T-helper 2 cell (primary cell): ENCODE data around the gene GRIN2C.
A peak's percentile ranks its signal among the peaks of the same experiment; 100 is the strongest.
"Not testable (repeated sequence)": the region's sequence is repeated elsewhere in the genome, so short reads cannot be mapped to it uniquely, and the experiment has no call there.

Source experiments
- DNase-seq, 5 experiments: peaks; one replicate each; pipeline versions ENCODE4 v3.0.0 to v3.0.0-alpha.2; 2012 to 2022

GRIN2C gene

DNA sequence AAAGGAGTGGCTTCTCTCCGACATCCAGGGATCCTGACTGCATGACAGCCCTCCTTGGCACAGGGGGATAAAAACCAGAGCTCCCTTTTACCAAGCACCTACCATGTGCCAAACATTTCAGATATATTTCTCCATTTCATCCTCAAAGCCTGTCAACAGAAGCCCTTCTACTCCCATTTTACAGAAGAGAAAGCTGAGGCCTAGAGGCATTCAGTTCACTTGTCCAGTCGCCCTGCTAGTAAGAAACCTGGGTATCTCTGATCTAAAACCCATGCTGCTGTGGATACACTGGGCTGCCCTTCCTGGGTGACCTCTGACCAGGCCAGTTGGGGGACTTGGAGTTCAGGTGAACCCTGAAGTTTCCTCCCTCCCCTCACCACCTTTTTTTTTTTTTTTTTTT, 19.0 kb upstream of the GRIN2C start:
- DNase-seq = no peak

DNA sequence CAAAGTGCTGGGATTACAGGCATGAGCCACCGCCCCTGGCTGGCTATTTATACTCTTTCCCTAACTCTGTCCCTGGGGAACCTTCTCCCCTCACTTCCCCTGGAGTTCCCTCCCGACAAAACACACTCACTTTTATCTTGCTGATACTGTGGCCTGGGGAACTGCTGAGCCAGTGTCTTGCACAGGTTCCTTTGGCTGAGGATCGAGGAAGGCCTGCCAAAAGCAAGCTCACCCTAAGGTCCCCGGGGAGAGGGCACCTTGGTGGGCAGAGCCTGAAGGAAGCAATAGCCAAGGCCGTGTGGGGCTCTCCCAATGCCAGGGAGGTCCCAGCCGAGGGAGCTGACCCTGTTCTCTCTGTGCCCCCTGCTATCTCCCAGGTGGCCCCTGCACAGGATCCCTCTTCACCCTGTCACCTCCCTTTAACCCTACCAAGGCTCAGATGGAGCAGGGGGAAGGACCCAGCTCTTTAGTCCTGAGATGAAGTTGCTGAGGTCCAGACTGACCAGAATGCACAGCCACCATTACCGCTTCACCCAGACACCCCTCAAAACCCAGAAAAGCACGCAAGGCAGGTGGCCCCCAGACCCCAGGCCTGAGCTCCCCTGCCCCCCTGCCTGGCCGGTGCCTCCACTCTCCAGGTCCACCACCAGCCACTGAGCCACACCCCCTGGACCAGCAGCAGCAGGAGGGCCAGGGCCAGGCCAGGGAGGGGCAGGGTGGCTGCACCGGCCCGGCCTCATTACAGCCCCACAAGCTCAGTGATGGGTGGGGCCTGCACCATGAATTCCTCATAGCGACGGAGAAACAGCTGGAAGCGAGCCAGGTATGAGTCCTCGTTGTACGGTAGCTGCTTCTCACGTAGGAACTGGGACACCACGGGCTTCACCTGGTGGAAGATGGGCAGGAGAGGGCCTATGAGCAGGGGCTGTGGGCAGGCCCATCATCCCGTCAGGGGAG, 18.2 kb upstream of the GRIN2C start:
- DNase-seq = no peak

DNA sequence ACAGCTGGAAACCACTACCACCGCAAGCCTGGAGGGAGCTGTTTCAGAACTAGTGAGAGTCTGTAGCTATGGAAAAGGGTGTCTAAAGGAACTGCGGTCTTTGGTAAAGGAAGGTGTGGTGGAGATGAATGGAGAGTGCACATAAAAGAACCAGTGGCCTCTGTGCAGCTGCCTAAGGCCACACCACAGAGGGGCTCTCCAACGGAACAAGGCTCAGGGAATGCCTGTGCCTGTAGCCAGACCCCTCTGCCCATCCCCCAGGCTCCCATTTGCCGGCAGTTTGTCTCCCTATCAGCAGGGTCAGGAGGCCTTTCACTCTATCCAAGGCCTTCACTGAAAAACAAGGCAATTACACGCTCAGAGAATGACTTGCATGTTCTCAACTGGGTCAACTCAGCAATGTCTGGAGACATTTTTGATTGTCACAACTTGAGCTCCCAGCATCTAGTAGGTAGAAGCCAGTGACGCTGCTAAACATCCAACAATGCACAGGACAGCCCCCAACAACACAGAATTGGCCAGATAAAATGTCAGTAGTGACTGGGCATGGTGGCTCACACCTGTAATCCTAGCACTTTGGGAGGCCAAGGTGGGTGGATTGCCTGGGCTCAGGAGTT, 16.4 kb upstream of the GRIN2C start:
- no peak for DNase-seq

DNA sequence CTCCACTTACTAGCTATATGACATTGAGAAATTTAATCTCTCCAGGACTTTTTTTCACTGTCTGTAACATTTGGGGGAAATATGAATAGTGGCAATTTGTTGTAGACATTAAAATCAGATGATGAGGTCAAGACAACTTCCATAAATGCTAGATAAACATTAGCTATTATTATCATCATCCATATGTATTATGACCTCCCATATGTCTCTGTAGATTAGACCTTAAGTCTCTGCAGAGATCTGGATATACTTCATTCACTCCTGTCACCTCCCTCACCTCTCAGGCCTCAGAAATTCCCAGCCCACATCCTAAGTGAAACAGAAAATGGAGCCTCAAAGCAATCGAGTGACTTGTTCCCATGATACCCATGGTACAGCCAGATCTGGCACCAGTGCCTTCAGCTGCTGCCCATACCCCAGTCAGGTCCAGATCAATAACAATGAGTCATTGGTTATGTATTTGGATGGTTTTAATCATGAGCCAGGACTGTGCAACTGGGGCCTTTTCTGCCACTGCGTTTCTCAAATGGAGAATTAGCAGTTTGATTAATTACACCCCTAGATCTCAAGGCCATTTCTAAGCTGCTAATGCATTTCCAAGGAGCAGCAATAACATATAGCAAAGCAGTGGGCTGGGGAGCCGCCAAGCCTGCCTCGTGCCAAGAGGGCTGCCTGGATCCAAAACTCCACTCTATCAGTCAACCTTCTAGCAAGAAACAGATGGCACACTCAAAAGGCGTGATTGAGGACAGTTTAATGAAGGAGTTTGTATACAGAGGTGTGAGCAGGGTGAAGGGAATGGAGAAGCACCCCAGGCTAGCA, 15.7 kb upstream of the GRIN2C start:
- no peak for DNase-seq

DNA sequence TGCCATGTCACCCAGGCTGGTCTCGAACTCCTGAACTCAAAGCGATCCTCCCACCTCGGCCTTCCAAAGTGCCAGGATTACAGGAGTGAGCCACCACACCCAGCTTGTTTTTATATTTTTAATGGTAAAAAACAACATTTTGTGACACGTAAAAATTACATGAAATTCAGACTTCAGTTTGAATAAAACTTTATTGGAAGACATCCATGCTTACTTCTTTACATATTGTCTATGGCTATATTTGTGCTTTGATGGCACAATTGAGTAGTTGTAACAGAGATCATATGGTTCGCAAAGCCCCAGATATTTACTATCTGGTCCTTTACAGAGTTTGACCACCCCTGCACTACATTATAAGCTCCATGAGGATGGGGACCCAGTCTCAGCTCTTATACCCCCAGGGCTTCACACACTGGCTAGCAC, 14.9 kb upstream of the GRIN2C start:
- no peak for DNase-seq

DNA sequence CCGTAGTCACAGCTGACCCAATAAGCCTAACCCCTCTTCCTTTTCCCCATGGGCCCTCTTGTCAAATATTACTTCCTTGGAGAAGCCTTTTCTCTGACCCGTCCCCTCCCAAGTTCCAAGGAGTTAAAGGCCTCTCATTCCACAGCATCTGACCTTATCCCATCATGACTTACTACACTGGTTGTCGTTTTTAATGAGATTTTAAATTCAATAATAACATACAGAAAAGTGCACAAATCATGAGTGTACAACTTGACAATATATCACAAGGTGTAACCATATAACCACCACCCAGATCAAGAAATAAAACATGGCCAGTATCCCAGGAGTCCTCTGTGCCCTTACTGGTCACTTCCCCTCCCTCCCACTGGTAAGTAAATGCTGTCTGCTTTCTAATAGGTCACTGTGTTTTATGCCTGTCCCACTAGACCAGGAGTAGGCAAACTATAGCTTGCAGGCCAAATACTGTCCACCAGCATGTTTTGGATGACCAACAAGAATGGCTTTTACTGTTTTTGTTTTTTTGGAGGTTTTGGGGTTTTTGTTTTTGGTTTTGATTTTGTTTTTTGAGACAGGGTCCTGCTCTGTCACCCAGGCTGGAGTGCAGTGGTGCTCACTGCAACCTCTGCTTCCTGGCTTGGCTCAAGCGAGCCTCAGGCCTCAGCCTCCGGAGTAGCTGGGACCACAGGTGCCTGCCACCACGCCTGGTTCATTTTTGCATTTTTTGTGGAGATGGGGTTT, 14.4 kb upstream of the GRIN2C start:
- no peak for DNase-seq

DNA sequence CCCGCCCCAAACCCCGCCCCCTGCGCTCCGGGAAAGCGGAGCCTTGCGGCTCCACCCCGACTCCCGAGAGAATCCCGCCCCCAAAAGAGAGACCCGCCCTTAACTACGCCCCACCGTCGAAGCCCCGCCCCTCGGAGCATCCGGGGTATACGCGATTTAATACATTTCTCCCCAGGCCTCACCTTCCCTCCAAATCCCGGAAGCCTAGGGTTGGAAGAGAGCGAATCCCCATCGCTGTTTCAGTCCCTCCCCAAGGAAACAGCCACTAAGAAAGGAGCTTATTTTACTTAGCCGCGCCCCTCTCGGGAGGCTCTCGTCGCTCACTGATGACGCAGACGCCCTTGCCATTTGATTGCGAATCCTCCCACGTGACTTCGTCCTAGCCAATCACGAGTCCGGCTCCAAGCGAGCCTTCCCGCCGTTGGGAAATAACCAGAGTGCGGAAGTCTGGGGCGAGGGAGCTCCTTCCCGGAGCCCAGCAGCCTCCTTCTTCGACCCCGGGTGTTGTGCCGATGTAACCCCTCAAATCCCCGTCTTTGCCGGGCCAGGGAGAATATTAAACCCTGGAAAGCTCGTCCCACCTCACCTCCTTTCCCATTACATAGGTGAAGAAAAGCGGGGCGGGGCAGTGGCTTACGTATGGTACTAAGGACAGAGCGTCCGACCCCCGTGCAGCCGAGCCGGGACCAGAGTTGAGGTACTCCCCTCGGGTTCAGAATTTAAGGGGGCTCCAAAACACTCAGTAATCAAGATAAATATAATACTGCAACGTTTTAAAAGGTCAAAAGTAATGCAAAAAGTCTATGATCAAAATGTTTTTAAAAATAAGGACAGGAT, 13.6 kb upstream of the GRIN2C start:
- DNase-seq = peak; percentile 98 to 100 (median 99)

DNA sequence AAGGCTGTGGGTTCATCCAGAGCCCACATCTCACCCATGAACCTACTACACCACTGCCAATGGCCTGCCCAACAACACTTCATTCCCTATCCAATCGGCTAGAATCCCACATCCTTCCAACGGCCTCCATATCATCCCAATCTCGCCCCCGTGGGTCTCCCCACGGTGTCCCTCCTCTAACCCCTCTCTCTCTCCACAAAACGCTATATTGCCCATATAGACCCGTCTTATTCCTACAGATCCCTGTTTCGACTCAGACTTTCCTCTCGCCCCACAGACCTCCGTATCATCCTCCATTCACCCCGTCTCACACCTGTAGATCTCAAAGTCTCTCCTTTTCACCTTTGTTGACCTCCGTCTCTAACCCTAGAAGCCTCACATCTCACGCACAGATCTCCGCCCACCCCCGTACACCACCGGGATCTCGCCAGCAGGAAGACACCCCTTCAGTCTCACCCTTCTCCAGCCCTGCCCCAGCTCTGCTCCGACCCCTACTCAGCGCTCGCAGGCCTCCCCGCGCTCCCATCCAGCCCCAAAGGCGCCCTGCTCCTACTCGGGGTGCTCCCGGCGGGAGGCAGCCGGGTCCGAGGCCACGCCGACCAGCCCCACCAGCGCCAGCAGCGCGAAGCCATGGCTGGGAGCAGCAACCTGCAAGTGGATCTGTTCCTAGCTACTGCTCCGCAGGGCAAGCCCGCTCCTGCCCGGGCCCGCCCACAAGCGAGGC, 12.8 kb upstream of the GRIN2C start, which contains the start of gene FDXR:
Gene FDXR (minus strand): TSS at position 682 of the 724 bp plus-strand sequence. CDS start 50 bp downstream, at position 632.
- no peak for DNase-seq

DNA sequence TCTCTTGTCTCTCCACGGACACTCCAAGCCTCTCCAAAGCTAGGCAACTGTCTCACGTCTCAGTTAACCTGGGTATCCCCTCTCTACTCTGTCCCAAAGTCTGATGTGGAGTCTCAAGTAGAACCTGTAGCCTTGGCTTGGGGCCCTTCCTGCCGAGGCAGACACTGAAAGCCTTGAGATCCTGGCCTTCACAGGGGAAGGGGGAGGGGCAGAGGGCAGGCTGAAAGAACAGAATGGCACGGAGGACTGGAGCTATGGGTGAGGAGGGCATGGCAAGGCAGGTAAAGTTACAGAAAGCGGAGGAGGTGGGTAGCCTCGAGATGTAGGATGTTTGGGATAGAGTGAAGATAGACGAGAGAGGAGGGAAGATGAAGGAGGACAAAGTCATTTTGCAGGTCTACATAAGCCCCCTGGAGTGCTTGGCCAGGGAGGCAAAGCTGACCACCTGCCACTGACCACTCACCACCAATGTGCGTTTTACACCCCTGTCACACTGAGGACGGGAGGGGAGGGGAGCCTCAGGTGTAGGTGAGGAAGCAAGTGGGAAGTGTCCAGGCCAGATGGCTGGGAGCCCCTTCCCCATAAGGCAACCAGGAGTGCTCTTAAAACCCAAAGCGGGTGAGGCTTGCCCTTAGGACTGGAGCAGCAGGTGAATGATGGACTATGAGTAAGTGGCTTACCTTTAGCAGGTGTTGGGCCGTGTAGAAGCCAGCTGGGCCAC, 11.8 kb upstream of the GRIN2C start:
- DNase-seq = no peak

DNA sequence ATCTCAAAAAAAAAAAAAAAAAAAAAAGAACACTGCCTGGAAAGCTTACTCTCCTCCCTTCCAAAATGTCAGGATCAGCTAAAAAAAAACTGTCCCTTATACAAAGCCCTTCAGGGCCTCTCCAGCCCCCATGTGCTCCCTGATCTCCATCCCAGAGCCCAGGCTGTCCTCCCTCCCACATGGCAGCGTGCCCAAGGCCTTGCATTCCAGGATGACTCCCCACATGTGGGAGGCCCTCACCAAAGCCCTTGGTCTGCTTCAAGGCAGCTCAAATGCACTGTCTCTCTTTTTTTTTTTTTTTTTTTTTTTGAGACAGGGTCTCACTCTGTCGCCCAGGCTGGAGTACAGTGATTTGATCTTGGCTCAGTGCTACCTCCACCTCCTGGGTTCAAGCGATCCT, 10.8 kb upstream of the GRIN2C start:
- no peak for DNase-seq

DNA sequence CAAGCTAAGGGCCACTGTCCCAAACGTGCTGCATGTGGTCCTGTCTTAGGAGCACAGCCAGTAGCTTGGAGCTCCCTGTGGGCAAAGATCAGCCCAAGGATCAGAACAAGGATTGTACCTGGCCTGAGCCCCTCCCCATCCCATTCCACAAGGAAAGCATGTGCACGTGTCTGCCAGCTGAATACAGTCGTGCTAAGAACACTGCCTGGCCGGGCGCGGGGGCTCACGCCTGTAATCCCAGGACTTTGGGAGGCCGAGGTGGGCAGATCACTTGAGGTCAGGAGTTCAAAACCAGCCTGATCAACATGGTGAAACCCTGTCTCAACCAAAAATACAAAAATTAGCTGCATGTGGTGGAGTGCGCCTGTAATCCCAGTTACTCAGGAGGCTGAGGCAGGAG, 10.3 kb upstream of the GRIN2C start:
- DNase-seq = not testable (repeated sequence)

DNA sequence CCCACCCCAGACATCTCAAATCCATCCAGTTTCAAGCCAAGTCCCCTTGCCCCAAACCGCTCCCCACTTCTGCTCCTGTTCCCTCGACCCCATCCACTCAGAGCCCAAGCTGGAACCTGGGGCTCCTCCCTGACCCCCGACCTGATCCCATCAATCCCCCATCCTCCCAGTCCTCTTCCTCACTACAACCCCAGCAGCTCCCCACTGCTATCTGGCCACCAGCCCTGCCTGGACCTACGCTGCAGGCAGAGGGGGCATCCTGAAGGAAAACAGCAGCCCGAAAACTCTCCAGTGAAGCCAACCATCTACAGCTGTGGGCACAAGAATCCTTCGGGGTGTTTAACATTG, 9.2 kb upstream of the GRIN2C start:
- DNase-seq = no peak

DNA sequence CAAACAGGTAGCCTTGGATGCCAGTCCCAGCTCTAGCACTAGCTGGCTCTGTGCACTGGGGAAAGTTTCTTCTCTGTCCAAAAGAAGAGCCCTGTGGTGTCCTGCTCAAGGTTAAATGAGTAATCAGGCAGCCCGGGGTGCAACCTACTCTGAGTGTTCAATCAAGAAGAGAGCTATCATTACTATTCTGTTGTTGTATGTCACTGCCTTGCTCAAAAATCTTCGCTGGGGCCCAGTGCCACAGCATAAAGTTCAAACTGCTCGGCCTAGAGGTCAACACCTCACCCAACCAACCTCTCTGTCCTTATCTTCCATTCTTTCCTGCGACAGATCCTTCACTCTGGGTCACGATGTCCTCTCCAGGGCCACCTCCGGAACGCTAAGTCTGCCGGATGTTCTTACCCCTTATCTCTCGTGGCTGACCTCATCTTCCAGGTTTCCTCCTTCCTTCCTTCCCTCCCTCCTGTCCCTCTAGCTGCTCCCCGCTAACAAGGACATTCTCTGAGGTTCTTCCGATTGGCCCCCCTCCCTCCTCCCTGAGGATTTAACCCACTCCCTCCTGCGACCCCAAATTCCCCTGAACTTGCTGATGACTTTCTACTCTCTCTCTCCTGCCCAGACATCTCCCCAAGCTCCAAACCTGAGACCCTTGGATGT, 8.7 kb upstream of the GRIN2C start:
- no peak for DNase-seq

DNA sequence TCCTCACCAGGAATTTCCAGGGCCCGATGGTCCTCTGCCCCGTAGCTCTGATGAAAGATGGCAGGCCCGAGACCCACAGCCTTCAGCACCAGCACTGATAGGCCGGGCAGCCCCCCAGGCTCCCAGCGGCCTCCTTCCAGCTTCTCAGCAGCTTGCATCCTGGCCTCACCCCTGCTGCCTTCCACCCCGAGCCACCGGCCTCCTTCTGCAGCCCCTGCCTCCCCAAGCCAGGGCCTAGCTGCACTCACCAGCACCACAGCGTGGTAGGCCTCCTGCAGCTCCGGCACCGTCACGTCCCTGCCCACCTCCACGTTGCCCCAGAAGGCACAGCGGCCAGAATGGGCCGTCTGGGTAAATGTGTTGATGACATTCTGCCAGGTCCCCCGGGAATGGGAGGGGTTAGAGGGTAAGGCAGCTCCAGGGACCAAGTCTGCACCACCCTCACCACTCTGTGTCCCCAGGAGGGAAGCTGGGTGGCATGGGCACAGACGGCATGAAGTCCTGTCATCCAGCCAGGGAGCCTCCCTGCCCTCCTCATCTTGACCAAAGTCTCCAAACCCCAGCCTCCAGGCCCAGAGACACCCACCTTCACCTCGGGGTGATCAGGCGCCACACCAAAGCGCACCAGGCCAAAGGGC, 6.6 kb upstream of the GRIN2C start:
- DNase-seq = no peak

DNA sequence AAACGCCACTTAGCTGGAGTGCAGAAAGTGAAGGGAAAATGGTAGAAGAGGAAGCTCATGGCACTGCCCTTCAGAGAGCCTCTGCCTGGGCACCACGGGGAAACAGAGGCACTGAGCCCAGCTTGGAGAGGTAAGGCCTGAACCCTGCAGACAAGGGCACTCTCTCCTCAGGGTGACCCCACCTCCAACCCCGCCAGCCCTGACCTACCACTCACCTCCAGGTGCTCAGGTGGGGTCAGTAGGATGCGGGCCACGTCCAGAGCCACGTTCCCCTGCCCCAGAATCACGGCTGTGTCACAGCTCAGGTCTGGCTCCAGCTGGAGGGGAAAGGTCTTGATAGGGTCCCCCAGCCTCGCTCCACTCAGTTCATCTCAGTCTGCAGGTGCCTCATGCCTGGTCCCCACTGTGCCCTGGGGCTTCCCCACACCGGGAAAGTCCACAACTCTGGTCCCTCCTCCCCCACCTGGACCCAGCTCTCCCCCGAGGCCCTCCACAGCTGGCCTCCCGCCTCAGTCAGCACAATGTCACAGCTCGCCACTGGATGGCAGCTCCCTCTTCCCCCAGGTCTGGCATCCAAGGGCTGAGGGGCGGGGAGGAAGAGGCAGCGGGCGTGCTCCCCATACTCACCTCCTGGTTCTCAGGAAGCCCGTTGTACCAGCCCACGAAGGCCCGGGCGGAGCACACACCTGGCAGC, 6.0 kb upstream of the GRIN2C start:
- DNase-seq = no peak

DNA sequence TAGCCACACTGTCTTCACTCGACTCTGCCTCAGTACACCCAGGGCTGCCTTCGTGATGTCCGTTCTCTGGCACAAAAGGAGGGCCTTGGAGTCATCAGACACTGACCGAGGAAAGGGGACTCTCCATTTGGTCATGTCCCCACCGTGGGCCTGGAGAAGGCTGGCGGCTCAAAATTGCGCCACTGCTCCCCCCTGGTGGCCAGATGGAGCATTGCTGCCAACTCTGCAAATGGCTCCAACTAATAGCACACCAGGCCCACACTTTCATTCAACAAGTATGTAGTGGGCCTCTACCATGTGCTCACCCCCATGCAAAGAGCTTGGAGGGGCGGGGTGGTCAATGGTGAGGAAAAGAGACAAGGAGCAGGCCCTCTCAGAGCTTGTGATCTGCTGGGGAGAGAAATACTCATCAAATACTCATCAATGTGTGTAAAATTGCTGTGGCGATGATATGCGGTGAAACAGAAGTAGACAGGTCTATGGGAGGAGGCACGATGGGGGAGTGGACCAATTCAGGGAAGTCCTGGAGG, 5.2 kb upstream of the GRIN2C start:
- DNase-seq = peak; percentile 30 to 63 (median 56)

DNA sequence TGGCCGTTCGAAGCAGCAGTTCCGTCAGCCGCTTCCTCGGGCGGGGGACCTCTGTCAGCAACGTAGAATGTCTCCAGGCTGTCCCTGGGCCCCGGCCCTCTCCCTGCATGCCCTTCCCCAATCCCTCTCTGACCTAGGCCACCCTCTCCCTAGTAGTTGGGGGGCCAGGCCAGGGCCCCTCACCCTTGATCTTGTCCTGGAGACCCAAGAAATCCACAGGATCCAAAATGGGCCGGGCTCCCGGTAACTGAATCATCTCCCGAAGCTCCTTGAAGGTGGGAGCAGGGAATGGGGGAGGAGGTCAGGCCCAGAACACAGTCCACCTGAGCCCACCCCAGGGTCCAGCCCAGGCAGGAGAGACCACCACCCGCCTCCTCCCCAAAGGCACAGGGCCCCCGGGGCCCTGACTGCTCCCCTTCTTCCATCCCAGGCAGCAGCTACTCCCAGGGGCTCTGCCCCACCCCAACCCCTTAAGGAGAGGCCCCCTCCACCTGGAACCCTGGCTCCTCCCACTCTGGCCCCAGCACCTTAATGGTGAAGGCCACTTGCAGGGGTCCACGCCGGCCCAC, 4.7 kb upstream of the GRIN2C start:
- no peak for DNase-seq
